ENCODE data around the gene TNNC2. TPM values are rescaled to one million over a fixed set of nuclear protein-coding genes. Genes with fewer than 3 reads are reported as not detected.

Gene TNNC2
- total RNA-seq, 1 experiment from 2014 or later: 4.6 TPM

DNA sequence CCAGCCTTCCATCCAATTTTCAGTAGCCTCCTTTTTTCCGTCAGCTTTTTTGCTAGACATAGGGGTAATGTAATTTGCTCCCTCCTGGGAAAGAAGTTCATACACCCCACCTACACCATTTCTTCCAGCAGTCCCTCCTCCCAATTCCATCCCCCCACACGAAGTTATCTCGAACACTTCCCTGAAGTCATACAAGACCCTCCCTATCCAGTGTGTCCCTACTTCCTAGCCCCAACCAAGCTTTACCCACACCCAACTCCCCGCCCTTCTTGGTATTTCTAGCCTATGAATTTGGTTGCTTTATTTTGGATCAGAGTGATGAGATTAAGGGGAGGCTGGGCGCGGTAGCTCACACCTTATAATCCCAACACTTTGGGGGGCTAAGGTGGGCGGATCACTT is 13.6 kb downstream of the TNNC2 start:
- H4K20me1 ChIP-seq (ENCODE audit: control insufficient read depth, insufficient read depth, insufficient read length): no peaks in the 10 kb centered on the region
- WGBS (ENCODE audit: extremely low coverage, insufficient read length, low lambda C conversion rate): no CpG with 5 or more reads among the region's 7 CpGs
- H3K4ac ChIP-seq (ENCODE audit: low read depth, low read length): no peak overlapping the region
- H3K23ac ChIP-seq (ENCODE audit: insufficient read length, low read depth, low read length): no peak overlapping the region
- no peak overlapping the region for H3K18ac ChIP-seq (ENCODE audit: insufficient read length, low read depth, low read length)
- no peak for TF ChIP-seq CTCF (conservative IDR thresholded peaks at IDR 0.05)
- H3K14ac ChIP-seq (ENCODE audit: insufficient read depth, low read length): no peak overlapping the region
- H4K5ac ChIP-seq (ENCODE audit: insufficient read length, low read depth, low read length): no peak overlapping the region
- H3K27ac Mint-ChIP-seq: peak overlapping the region in 2 of 3 experiments; percentile 81 to 95; a peak in 4 of 7 replicates
- peak overlapping the region; percentile 98 to 99 for H3K4me3 Mint-ChIP-seq
- H3K4me1 ChIP-seq (ENCODE audit: insufficient read depth, low read length): no peaks in the 10 kb centered on the region
- no peak overlapping the region for H2BK20ac ChIP-seq (ENCODE audit: low read depth, low read length, poor library complexity, severe bottlenecking)
- peak overlapping the region; percentile 71 for H3K4me2 ChIP-seq (ENCODE audit: insufficient read depth, insufficient read length, low read length)
- H2BK5ac ChIP-seq (ENCODE audit: insufficient read length, low read length): no peak overlapping the region
- no peak overlapping the region for H3K56ac ChIP-seq (ENCODE audit: insufficient read length, low read depth, low read length)
- H4K91ac ChIP-seq (ENCODE audit: insufficient read length, low read depth, low read length): no peak overlapping the region
- no peak overlapping the region for H3T11ph ChIP-seq (ENCODE audit: low read length)
- H3K9ac ChIP-seq (ENCODE audit: extremely low read depth, insufficient read length, low read length): peak overlapping the region; percentile 82
- H3K27me3 ChIP-seq (ENCODE audit: insufficient read depth, low read length): no peaks in the 10 kb centered on the region
- peaks cover 3% of the 10 kb centered on the region for H3K79me1 ChIP-seq (ENCODE audit: insufficient read depth, low read depth, low read length, poor library complexity, severe bottlenecking)
- H3K27ac ChIP-seq (ENCODE audit: insufficient read length, low read depth, low read length): no peak overlapping the region
- no peak overlapping the region for H4K8ac ChIP-seq (replicated peaks; ENCODE audit: insufficient read length, low read depth, low read length)
- peaks cover 45 to 73% (median 66%) of the 10 kb centered on the region in 3 experiments for H3K36me3 Mint-ChIP-seq (ENCODE audit: insufficient read depth in 1 of 3, low read depth in 3 of 3)
- H2AK5ac ChIP-seq (ENCODE audit: insufficient read length, low read length): no peak overlapping the region
- H3K9me3 Mint-ChIP-seq: peaks cover 0 to 3% of the 10 kb centered on the region in 2 experiments; a peak in 2 of 5 replicates
- peaks cover 16 to 19% of the 10 kb centered on the region in 2 experiments for H3K4me1 Mint-ChIP-seq
- H2BK12ac ChIP-seq (ENCODE audit: insufficient read length, low read depth, low read length): no peak overlapping the region
- no peaks in the 10 kb centered on the region for H3K27me3 Mint-ChIP-seq (ENCODE audit: low read depth)
- no peak overlapping the region for H2BK120ac ChIP-seq (ENCODE audit: low read depth, low read length, poor library complexity, severe bottlenecking)
- no peak overlapping the region for H2BK15ac ChIP-seq (ENCODE audit: low read depth, low read length)
- no peak overlapping the region for H2AFZ ChIP-seq (ENCODE audit: low read length)
- peaks cover 10% of the 10 kb centered on the region; the same call in 1 of the 2 replicates for H3K79me2 ChIP-seq (ENCODE audit: insufficient read depth, low read length)
- H3K23me2 ChIP-seq (ENCODE audit: insufficient read length, low read depth, low read length, poor library complexity, severe bottlenecking): peaks cover 7% of the 10 kb centered on the region
- DNase-seq: no peak
- H3K9me3 ChIP-seq (ENCODE audit: control insufficient read depth, low read depth, low read length): no peaks in the 10 kb centered on the region

Data from H9 (cell line).